ENCODE data around the gene RNF40.

GRCh38 chr16:30775131-30775391 lies 12.9 kb downstream of the RNF40 start:
- no peak for TF ChIP-seq POLR2AphosphoS5 (IDR thresholded peaks at IDR 0.05)
- TF ChIP-seq CTCF (IDR thresholded peaks at IDR 0.05 in 8 of 11, conservative IDR thresholded peaks at IDR 0.05 in 3 of 11) = no peak
